Gastroesophageal sphincter (tissue), 4 donors: ENCODE data around the gene ITPKB. TPM values are rescaled to one million over a fixed set of nuclear protein-coding genes. Genes with fewer than 3 reads are reported as not detected.

Experiments
- ATAC-seq: fragments of 150-250 bp; one replicate; pipeline ENCODE4 v1.9.1; 2016; ENCODE audit warnings: mild to moderate bottlenecking, moderate library complexity
- H3K27ac ChIP-seq, 4 donors: fragments of 200-600 bp; sonication (generic) in 3 of 4; 1 replicate in 3 of 4; 2 replicates in 1 of 4; pipeline ENCODE4 v1.5.1; 2016 to 2019
- H3K27me3 ChIP-seq: fragments of 200-600 bp; sonication (generic); one replicate; pipeline ENCODE4 v1.5.1; 2019
- H3K36me3 ChIP-seq, 2 donors: fragments of 200-600 bp; sonication (generic); one replicate each; pipeline ENCODE4 v1.5.1; 2019; ENCODE audit warnings: control low read depth in 1 of 2
- H3K4me1 ChIP-seq, 3 donors: fragments of 200-600 bp; sonication (generic); 1 replicate in 2 of 3; 2 replicates in 1 of 3; pipeline ENCODE4 v1.5.1; 2016 to 2019; ENCODE audit warnings: control low read depth in 2 of 3
- H3K4me3 ChIP-seq, 2 donors: fragments of 200-600 bp; sonication (generic); one replicate each; pipeline ENCODE4 v1.5.1; 2019; ENCODE audit warnings: mild to moderate bottlenecking in 1 of 2, moderate library complexity in 1 of 2
- H3K9me3 ChIP-seq, 3 donors: fragments of 200-600 bp; sonication (generic); one replicate each; pipeline ENCODE4 v1.5.1; 2017 to 2019; ENCODE audit warnings: control low read depth in 2 of 3
- EP300 ChIP-seq: sonication (generic); formaldehyde crosslinking; IDR thresholded peaks from one replicate; pipeline ENCODE4 v1.6.1; 2017; ENCODE audit warnings: antibody characterized with exemption, mild to moderate bottlenecking
- POLR2A ChIP-seq, 2 donors: fragments of 450-650 bp; IDR thresholded peaks; one replicate each; pipeline ENCODE4 v1.6.1; 2017; ENCODE audit warnings: antibody characterized with exemption in 2 of 2, mild to moderate bottlenecking in 2 of 2, moderate library complexity in 1 of 2
- POLR2AphosphoS5 ChIP-seq: sonication (generic); formaldehyde crosslinking; IDR thresholded peaks from one replicate; pipeline ENCODE4 v1.6.1; 2017; ENCODE audit warnings: antibody characterized with exemption
- WGBS, 2 donors: methylation state at CpG; one replicate each; pipeline ENCODE4 v1.1.5; 2018; ENCODE audit warnings: low coverage in 1 of 2; 5-methylcytosine and 5-hydroxymethylcytosine counted together
- total RNA-seq, 4 donors: library from RNA; depleted of rRNA; stranded (reverse); fragments of >200 nt; gene quantifications; one replicate each; pipeline ENCODE4 v1.1.0, GENCODE V29; 2016
- TF ChIP-seq, protein P1 (sequence below), 4 experiments: fragments of 200-600 bp in 2 of 4; fragments of 450-650 bp in 2 of 4; sonication (generic) in 1 of 4; IDR thresholded peaks; one replicate each; pipeline ENCODE4 v1.5.1; 2017 to 2019; ENCODE audit warnings: antibody characterized with exemption in 4 of 4, mild to moderate bottlenecking in 2 of 4, moderate library complexity in 2 of 4

Gene ITPKB
- total RNA-seq, 4 donors from 2014 or later = 75.0 to 184 (median 94.2) TPM

GRCh38 chr1:226629896-226630550, 109.1 kb downstream of the ITPKB start:
- ATAC-seq = no peak
- H3K9me3 ChIP-seq = no peaks in the 10 kb centered on the region
- H3K4me1 ChIP-seq = peaks cover 3 to 73% (median 13%) of the 10 kb centered on the region in 3 donors
- H3K4me3 ChIP-seq = no peak overlapping the region
- peak overlapping the region in 2 of 4 donors; percentile 67 to 84 for H3K27ac ChIP-seq
- no peaks in the 10 kb centered on the region for H3K27me3 ChIP-seq
- 92% methylated on average over 4 of the region's 6 CpGs; no CpG with 5 or more reads in 1 of the 2 donors for WGBS, 2 donors
- TF ChIP-seq POLR2AphosphoS5 (no peak), POLR2A (IDR thresholded peaks at IDR 0.05) (no peak), EP300 (no peak)
- TF ChIP-seq, protein P1, sequence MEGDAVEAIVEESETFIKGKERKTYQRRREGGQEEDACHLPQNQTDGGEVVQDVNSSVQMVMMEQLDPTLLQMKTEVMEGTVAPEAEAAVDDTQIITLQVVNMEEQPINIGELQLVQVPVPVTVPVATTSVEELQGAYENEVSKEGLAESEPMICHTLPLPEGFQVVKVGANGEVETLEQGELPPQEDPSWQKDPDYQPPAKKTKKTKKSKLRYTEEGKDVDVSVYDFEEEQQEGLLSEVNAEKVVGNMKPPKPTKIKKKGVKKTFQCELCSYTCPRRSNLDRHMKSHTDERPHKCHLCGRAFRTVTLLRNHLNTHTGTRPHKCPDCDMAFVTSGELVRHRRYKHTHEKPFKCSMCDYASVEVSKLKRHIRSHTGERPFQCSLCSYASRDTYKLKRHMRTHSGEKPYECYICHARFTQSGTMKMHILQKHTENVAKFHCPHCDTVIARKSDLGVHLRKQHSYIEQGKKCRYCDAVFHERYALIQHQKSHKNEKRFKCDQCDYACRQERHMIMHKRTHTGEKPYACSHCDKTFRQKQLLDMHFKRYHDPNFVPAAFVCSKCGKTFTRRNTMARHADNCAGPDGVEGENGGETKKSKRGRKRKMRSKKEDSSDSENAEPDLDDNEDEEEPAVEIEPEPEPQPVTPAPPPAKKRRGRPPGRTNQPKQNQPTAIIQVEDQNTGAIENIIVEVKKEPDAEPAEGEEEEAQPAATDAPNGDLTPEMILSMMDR (IDR thresholded peaks at IDR 0.05) = no peak
- peaks cover 0 to 42% of the 10 kb centered on the region in 2 donors for H3K36me3 ChIP-seq

DNA sequence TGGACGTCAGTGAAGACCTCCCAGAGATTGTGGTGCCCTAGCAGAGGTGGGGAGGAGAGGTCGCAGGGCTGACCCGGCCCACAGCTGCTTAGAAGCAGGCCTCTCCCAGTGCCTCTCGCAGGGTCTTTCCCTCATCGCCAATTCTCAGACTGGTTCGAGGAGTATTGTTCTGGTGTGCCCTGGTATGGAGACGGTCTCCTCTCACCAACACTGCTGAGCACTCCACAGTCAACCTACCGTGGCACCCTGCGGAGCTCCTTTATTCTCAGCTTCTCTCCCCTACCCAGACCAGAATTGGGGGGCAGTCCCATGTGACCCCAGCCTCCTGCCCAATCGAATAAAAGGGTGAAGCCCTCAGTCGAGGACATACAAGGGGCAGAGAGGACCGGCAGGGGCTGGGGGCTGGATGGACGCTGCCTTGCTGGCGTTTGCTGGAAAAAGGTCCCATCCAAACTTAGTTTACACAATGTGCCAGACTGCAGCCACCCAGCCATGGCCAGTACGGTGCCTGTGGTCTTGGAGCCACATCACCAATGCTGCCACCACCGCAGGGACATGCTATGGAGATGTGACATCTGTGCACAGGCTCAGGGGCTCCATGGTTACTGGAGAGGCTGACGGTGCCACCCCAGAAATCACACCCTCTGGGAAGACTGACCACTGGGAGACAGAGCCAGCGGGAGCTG, 109.7 kb downstream of the ITPKB start:
- Histone ChIP-seq H3K36me3 (peaks cover 0 to 35% of the 10 kb centered on the region in 2 donors), H3K4me1 (peaks cover 3 to 66% (median 13%) of the 10 kb centered on the region in 3 donors), H3K27me3 (no peaks in the 10 kb centered on the region), H3K9me3 (no peaks in the 10 kb centered on the region), H3K4me3 (no peak overlapping the region), H3K27ac (peak overlapping the region in 2 of 4 donors; percentile 67 to 84)
- 78% methylated on average over 4 of the region's 18 CpGs; no CpG with 5 or more reads in 1 of the 2 donors for WGBS, 2 donors
- TF ChIP-seq POLR2A (IDR thresholded peaks at IDR 0.05) (no peak), POLR2AphosphoS5 (no peak), EP300 (no peak)
- TF ChIP-seq, protein P1 (IDR thresholded peaks at IDR 0.05) = no peak
- no peak for ATAC-seq

- Histone ChIP-seq H3K9me3 (no peaks in the 10 kb centered on the region), H3K4me3 (no peak overlapping the region), H3K4me1 (peaks cover 3 to 59% (median 7%) of the 10 kb centered on the region in 3 donors), H3K36me3 (peaks cover 0 to 29% of the 10 kb centered on the region in 2 donors), H3K27ac (peak overlapping the region in 2 of 4 donors; percentile 67 to 84), H3K27me3 (no peaks in the 10 kb centered on the region)
- TF ChIP-seq POLR2A (IDR thresholded peaks at IDR 0.05) (no peak), POLR2AphosphoS5 (no peak), EP300 (no peak)
- TF ChIP-seq, protein P1 (IDR thresholded peaks at IDR 0.05) = no peak
- WGBS, 2 donors = 60 to 66% methylated on average over 3 to 9 of the region's 10 CpGs
- ATAC-seq = no peak
These were observed 110.4 kb downstream of the ITPKB start for GRCh38 chr1:226628612-226629155.

DNA sequence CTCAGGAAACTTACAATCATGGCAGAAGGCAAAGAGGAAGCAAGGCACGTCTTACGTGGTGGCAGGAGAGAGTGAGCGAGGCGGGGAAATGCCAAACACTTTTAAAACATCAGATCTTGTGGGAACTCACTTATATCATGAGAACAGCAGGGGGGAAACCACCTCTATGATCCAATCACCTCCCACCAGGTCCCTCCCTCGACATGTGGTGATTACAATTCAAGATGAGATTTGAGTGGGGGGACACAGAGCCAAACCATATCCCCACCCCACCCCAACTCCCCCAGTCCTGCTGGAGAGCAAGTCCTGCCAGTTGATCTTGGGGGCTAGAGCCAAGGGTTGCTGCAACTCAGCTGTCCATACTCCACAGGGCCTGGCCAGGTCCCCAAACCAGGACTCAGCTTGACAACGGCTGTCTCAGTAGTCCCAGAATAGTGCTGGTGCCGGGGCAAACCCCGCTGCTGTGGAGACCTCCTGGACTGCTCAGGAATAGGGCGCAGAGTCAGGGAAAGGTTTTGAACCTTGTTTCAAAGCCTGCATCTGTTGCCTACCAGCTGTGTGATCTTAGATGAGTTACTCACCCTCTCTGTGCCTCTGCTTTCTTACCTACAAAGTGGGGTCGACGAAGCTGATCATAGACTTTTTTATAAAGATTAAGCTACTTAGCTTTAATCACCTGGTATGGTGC, 111.0 kb downstream of the ITPKB start:
- H3K9me3 ChIP-seq = no peaks in the 10 kb centered on the region
- no peaks in the 10 kb centered on the region for H3K27me3 ChIP-seq
- TF ChIP-seq POLR2A (IDR thresholded peaks at IDR 0.05) = no peak
- TF ChIP-seq EP300 = no peak
- TF ChIP-seq, protein P1 (IDR thresholded peaks at IDR 0.05) = no peak
- TF ChIP-seq POLR2AphosphoS5 = no peak
- no peak for ATAC-seq
- peak overlapping the region in 2 of 4 donors; percentile 67 to 84 for H3K27ac ChIP-seq
- peaks cover 0 to 53% (median 4%) of the 10 kb centered on the region in 3 donors for H3K4me1 ChIP-seq
- 62 to 81% methylated on average over 7 to 11 of the region's 11 CpGs for WGBS, 2 donors
- H3K4me3 ChIP-seq = no peak overlapping the region
- H3K36me3 ChIP-seq = peaks cover 0 to 22% of the 10 kb centered on the region in 2 donors
